Ovary (tissue), 9 donors: Measurements from ENCODE around the gene SBNO1. TPM values are rescaled to one million over a fixed set of nuclear protein-coding genes. Genes with fewer than 3 reads are reported as not detected.

ENCODE experiments used
- DNase-seq, 5 donors: peaks; one replicate each; pipeline ENCODE4 v3.0.0-alpha.2; 2019 to 2020
- H3K27ac ChIP-seq, 2 donors: fragments of 200-600 bp; one replicate each; pipeline versions ENCODE4 v1.5.1 to v1.8.0; 2019 to 2022
- H3K27me3 ChIP-seq: fragments of 200-600 bp; one replicate; pipeline ENCODE4 v1.8.0; 2022
- H3K36me3 ChIP-seq: fragments of 200-600 bp; sonication (generic); one replicate; pipeline ENCODE4 v1.5.1; 2019
- H3K4me1 ChIP-seq: one replicate; pipeline ENCODE4 v1.8.1; 2013; ENCODE audit warnings: mild to moderate bottlenecking, moderate library complexity; ENCODE audit not compliant: insufficient read depth
- H3K4me3 ChIP-seq: fragments of 200-600 bp; sonication (generic); one replicate; pipeline ENCODE4 v1.5.1; 2017
- H3K9me3 ChIP-seq, 2 donors: fragments of 200-600 bp in 1 of 2; sonication (generic) in 1 of 2; one replicate each; pipeline versions ENCODE4 v1.5.1 to v1.8.1; 2013 to 2019; ENCODE audit warnings: mild to moderate bottlenecking in 1 of 2, moderate library complexity in 1 of 2
- CTCF ChIP-seq, 3 donors: fragments of 450-650 bp in 2 of 3; fragments of 200-600 bp in 1 of 3; IDR thresholded peaks; one replicate each; pipeline versions ENCODE4 v1.5.1 to v1.8.0; 2016 to 2022; ENCODE audit warnings: antibody characterized with exemption in 3 of 3, mild to moderate bottlenecking in 1 of 3
- EP300 ChIP-seq: sonication (generic); formaldehyde crosslinking; IDR thresholded peaks from one replicate; pipeline ENCODE4 v1.6.1; 2017; ENCODE audit warnings: antibody characterized with exemption
- POLR2A ChIP-seq: fragments of 450-650 bp; IDR thresholded peaks from one replicate; pipeline ENCODE4 v1.6.1; 2017; ENCODE audit warnings: antibody characterized with exemption, mild to moderate bottlenecking, moderate library complexity
- WGBS, 3 donors: extraction: QIAGEN DNeasy Blood & Tissue Kit in 1 of 3; methylation state at CpG; one replicate each; pipeline versions ENCODE4 v1.1.5 to v1.1.7; 2013 to 2017; 5-methylcytosine and 5-hydroxymethylcytosine counted together
- intact Hi-C, 4 donors: fragments of 100-400 bp; cut with DNase I; formaldehyde crosslinking; loops; one replicate each; pipeline versions ENCODE4 v1.11.0 to v1.15.1; 2022 to 2023
- polyA plus RNA-seq, 2 donors: library from polyadenylated mRNA; stranded (reverse); fragments of 200-250 nt in 1 of 2; fragments of 350-450 nt in 1 of 2; fragmentation: Illumina TruSeq in 1 of 2; extraction: RNeasy Lipid Tissue Mini Kit (QIAGEN cat#74804) in 1 of 2; gene quantifications; one replicate each; pipeline ENCODE4 v1.2.3, GENCODE V29; 2013 to 2014
- total RNA-seq, 7 donors: library from RNA; depleted of rRNA in 2 of 7; stranded (reverse); fragments of >200 nt in 2 of 7; fragmentation: NEBNext Ultra II Directional in 3 of 7; extraction: Animal tissue kit (Norgen Biotek cat#: 25700) in 3 of 7; gene quantifications; one replicate each; pipeline versions ENCODE4 v1.1.0 to v1.2.4, GENCODE V29; 2016 to 2023
- donor health status: DM: no; HTN: no; CAD: no; lungs with moderate emphysema.
- donor health status: DM: no; HTN: no; CAD: no.
- donor health status: Bipolar disorder and iron deficiency.
- donor health status: DM: yes; HTN: yes; CAD: no.
- donor health status: DM: no; HTN: no; CAD: no.
- donor health status: DM: yes; HTN: yes; CAD: no.

SBNO1 gene
- total and polyA plus RNA-seq, 9 donors: 5.7 to 34.0 (median 26.9) TPM

DNA sequence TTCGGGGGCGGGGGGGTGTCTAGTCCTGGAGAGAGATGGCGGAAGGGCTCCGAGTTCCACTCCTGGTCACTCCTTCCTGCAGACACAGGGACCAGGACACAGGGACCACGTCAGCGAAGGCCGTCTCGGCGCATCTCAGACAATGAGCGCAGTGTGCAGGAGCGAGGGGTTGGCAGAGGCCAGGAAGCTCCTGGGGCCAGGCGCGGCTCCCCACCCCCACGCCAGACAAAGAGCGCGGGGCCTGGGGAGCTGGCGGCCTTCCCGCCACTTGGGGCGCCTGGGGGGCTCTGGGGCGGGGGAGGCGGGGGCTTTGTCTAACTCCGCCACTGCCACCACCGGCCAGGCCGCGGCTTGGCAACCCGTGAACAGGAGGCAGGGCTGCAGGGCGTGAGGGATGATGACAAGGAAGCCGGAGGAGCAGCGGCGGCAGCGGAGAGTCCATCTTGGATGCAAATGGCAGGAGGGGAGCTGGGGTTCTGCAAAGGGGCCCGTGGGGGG lies 95.2 kb downstream of the SBNO1 start:
- H3K36me3 ChIP-seq: no peaks in the 10 kb centered on the region
- intact Hi-C loops: loop anchor here in 1 of 4 donors (10.0 kb wide), 2 partner anchors 85 to 335 kb away; partner anchors contain the start of gene DDX55
- DNase-seq: peak; percentile 49 to 77 (median 66)
- H3K4me1 ChIP-seq: peaks cover 9% of the 10 kb centered on the region
- no peaks in the 10 kb centered on the region for H3K9me3 ChIP-seq
- TF ChIP-seq CTCF (IDR thresholded peaks at IDR 0.05) (no peak), EP300 (no peak), POLR2A (no peak)
- 5 to 8% (median 6%) methylated on average over 28 to 32 of the region's 32 CpGs for WGBS, 3 donors
- peak overlapping the region; percentile 69 for H3K4me3 ChIP-seq
- H3K27me3 ChIP-seq: no peaks in the 10 kb centered on the region
- H3K27ac ChIP-seq: peak overlapping the region in 1 of 2 donors; percentile 79

- peak in 2 of 5 donors; percentile 39 to 40 for DNase-seq
- Histone ChIP-seq H3K4me3 (no peak overlapping the region), H3K9me3 (no peaks in the 10 kb centered on the region), H3K27me3 (no peaks in the 10 kb centered on the region), H3K36me3 (no peaks in the 10 kb centered on the region), H3K27ac (no peak overlapping the region), H3K4me1 (peaks cover 9% of the 10 kb centered on the region)
- WGBS, 3 donors: 76 to 86% (median 79%) methylated on average over 12 to 13 of the region's 13 CpGs
- intact Hi-C loops: loop anchor here in 1 of 4 donors (10.0 kb wide), 2 partner anchors 86 to 336 kb away; partner anchors contain the start of gene DDX55
- TF ChIP-seq EP300: no peak
- TF ChIP-seq CTCF (IDR thresholded peaks at IDR 0.05): no peak
- no peak for TF ChIP-seq POLR2A
These were observed 95.8 kb downstream of the SBNO1 start for GRCh38 chr12:123268850-123269249.

GRCh38 chr12:123267991-123268843 lies 96.4 kb downstream of the SBNO1 start:
- WGBS, 3 donors: 58 to 71% (median 70%) methylated on average over 33 to 36 of the region's 36 CpGs
- H3K4me1 ChIP-seq: peaks cover 9% of the 10 kb centered on the region
- no peaks in the 10 kb centered on the region for H3K36me3 ChIP-seq
- H3K27me3 ChIP-seq: no peaks in the 10 kb centered on the region
- H3K9me3 ChIP-seq: no peaks in the 10 kb centered on the region
- TF ChIP-seq EP300: no peak
- TF ChIP-seq CTCF (IDR thresholded peaks at IDR 0.05): no peak
- no peak for TF ChIP-seq POLR2A
- H3K4me3 ChIP-seq: no peak overlapping the region
- H3K27ac ChIP-seq: no peak overlapping the region
- peak in 3 of 5 donors; percentile 30 to 45 (median 40) for DNase-seq
- intact Hi-C loops: loop anchor here in 1 of 4 donors (10.0 kb wide), 2 partner anchors 87 to 337 kb away; partner anchors contain the start of gene DDX55

- WGBS, 3 donors: 89 to 92% (median 91%) methylated on average over 7 of the region's 7 CpGs
- no peak overlapping the region for H3K27ac ChIP-seq
- H3K4me3 ChIP-seq: no peak overlapping the region
- H3K4me1 ChIP-seq: peaks cover 9% of the 10 kb centered on the region
- DNase-seq: peak in 2 of 5 donors; percentile 7 to 25
- no peaks in the 10 kb centered on the region for H3K27me3 ChIP-seq
- intact Hi-C loops: loop anchor here in 1 of 4 donors (10.0 kb wide), 2 partner anchors 87 to 337 kb away; partner anchors contain the start of gene DDX55
- TF ChIP-seq CTCF (IDR thresholded peaks at IDR 0.05): no peak
- TF ChIP-seq EP300: no peak
- TF ChIP-seq POLR2A: no peak
- H3K9me3 ChIP-seq: no peaks in the 10 kb centered on the region
- H3K36me3 ChIP-seq: no peaks in the 10 kb centered on the region
These were observed 97.2 kb downstream of the SBNO1 start for GRCh38 chr12:123267335-123267920.
